Measurements from ENCODE around the gene ATP8B4. TPM values are rescaled to one million over a fixed set of nuclear protein-coding genes. Genes with fewer than 3 reads are reported as not detected.

Gene ATP8B4
- total RNA-seq, 4 donors from 2014 or later: 34.9 to 124 (median 78.8) TPM

DNA sequence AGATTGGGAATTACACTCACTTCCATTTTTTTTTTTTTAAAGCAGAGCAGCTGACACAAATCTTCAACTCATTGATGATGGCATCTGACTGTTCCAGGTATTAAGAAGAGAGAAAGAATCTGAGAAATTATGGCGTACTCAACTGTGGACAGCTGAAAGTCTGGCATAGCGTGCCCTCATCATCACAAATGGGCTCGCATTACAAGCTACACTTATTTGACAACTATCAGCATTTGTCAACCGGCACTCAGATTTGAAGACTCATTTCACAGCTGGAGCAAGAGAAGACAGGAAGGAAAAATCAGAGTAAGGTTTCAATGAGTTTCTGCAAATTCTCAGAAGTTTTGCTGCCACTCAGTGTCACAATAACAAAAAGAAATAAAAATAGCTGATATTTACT is 235.9 kb downstream of the ATP8B4 start:
- no peak overlapping the region for H3K4me3 ChIP-seq
- H3K36me3 ChIP-seq: no peaks in the 10 kb centered on the region
- H3K27ac ChIP-seq: no peak overlapping the region
- H3K9me3 ChIP-seq: no peaks in the 10 kb centered on the region
- no peak for TF ChIP-seq POLR2A (IDR thresholded peaks at IDR 0.05)
- TF ChIP-seq CTCF (IDR thresholded peaks at IDR 0.05): no peak
- H3K4me1 ChIP-seq: peaks cover 0 to 17% of the 10 kb centered on the region in 2 donors
- no peak for DNase-seq
- no peaks in the 10 kb centered on the region for H3K27me3 ChIP-seq
- intact Hi-C loops (cut with DNase I; ENCODE audit: low total_unique reads): no loop called here

- no peak for DNase-seq
- TF ChIP-seq POLR2A (IDR thresholded peaks at IDR 0.05) (no peak), CTCF (IDR thresholded peaks at IDR 0.05) (no peak)
- H3K27me3 ChIP-seq: no peaks in the 10 kb centered on the region
- H3K9me3 ChIP-seq: no peaks in the 10 kb centered on the region
- intact Hi-C loops (cut with DNase I; ENCODE audit: low total_unique reads): no loop called here
- H3K36me3 ChIP-seq: no peaks in the 10 kb centered on the region
- peak overlapping the region; percentile 94 to 97 for H3K27ac ChIP-seq
- no peak overlapping the region for H3K4me3 ChIP-seq
- peaks cover 0 to 11% of the 10 kb centered on the region in 2 donors for H3K4me1 ChIP-seq
Observed at GRCh38 chr15:49881866-49882265, 237.2 kb downstream of the ATP8B4 start.

- Histone ChIP-seq H3K27ac (peak overlapping the region; percentile 94 to 97), H3K36me3 (no peaks in the 10 kb centered on the region), H3K9me3 (no peaks in the 10 kb centered on the region), H3K4me3 (no peak overlapping the region), H3K4me1 (peaks cover 0 to 15% of the 10 kb centered on the region in 2 donors), H3K27me3 (no peaks in the 10 kb centered on the region)
- no peak for DNase-seq
- TF ChIP-seq CTCF (IDR thresholded peaks at IDR 0.05) (no peak), POLR2A (IDR thresholded peaks at IDR 0.05) (no peak)
- intact Hi-C loops (cut with DNase I; ENCODE audit: low total_unique reads): no loop called here
Observed at GRCh38 chr15:49881433-49881832, 237.6 kb downstream of the ATP8B4 start.

DNA sequence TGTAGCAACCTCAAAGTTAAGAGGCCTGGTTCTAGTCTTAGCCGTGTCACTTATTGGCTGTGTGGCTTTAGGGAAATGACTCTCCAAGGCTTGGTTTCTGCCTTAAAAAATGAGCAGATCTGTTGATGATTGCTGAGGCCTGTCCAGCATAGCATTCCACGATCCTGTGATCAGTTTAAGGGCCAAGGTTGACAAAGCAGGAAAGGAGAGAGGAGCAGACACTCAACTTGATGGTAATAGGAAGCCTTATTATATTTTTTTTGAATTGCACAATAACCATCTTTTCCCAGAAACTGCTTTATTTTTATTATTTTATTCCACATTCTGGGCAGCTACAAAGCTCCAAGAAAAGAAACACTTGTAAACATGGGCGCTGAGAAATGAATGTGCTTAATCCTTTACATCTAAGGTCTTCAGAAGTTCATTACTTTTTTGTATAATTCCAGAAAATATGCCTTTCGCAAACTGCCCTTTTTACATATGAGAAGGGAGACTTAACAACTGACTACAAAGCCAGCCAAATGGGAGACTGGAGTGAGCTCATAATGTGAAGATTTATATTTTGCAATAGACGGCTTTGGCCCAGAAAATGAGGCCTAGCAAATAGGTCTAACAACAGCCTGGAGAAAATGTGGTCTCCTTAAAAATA is 241.0 kb downstream of the ATP8B4 start:
- Histone ChIP-seq H3K9me3 (no peaks in the 10 kb centered on the region), H3K36me3 (no peaks in the 10 kb centered on the region), H3K4me1 (peaks cover 0 to 23% of the 10 kb centered on the region in 2 donors), H3K27me3 (no peaks in the 10 kb centered on the region), H3K27ac (peak overlapping the region; percentile 94 to 97), H3K4me3 (no peak overlapping the region)
- TF ChIP-seq CTCF (IDR thresholded peaks at IDR 0.05) (no peak), POLR2A (IDR thresholded peaks at IDR 0.05) (no peak)
- intact Hi-C loops (cut with DNase I; ENCODE audit: low total_unique reads): no loop called here
- DNase-seq: peak; percentile 68 to 79

DNA sequence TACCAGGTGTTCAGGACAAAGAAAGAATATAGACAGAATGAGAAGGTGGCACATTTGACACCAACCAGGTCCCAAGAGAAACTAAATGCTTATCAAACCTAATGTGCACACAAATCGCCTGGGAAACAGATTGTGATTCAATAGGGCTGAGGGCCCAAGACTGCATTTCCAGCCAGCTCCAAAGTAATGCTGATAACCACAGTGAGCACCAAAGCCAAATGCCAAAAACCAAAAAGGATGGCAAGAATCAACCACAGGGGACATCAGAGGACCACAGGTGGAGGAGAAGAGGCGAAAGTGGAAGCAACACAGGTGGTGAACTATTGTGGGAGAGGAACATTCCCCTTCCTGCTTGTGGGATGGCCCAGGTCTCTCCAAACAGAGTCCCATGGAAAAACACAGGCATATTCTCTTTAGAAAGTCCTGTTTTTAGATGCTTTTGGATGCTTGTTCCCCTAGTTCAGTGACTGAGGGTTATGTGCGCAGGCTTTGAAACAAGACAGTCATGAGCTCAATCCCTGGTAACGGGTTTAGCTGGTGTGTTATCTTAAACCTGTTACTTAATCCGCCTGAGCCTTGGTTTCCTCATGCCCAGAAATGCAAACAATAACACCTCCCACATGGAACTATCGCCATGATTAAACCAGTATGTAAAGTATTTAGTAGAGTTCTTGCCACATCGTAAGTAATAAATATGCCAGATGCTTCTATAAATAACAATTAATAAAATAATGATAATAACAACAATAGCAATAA is 241.7 kb downstream of the ATP8B4 start:
- Histone ChIP-seq H3K27ac (peak overlapping the region; percentile 94 to 97), H3K4me1 (peaks cover 0 to 23% of the 10 kb centered on the region in 2 donors), H3K27me3 (no peaks in the 10 kb centered on the region), H3K36me3 (no peaks in the 10 kb centered on the region), H3K9me3 (no peaks in the 10 kb centered on the region), H3K4me3 (no peak overlapping the region)
- peak; percentile 32 to 71 for DNase-seq
- no peak for TF ChIP-seq CTCF (IDR thresholded peaks at IDR 0.05)
- TF ChIP-seq POLR2A (IDR thresholded peaks at IDR 0.05): no peak
- intact Hi-C loops (cut with DNase I; ENCODE audit: low total_unique reads): no loop called here

All from uterus (tissue), 4 donors.